Right cardiac atrium (tissue), 5 donors: Measurements from ENCODE around the gene ZNF330. TPM values are rescaled to one million over a fixed set of nuclear protein-coding genes. Genes with fewer than 3 reads are reported as not detected.

ENCODE experiments used
- ATAC-seq, 2 donors: fragments of 200-7000 bp; cut with Tn5 transposase; one replicate each; pipeline versions ENCODE4 v1.8.0 to v1.9.1; 2020; ENCODE audit warnings: moderate library complexity in 2 of 2, mild to moderate bottlenecking in 1 of 2
- DNase-seq, 3 donors: peaks; one replicate each; pipeline ENCODE4 v3.0.0-alpha.2; 2020
- H3K27ac ChIP-seq: one replicate; pipeline ENCODE4 v1.5.1; 2013; ENCODE audit warnings: mild to moderate bottlenecking, low read length, control low read depth, moderate library complexity
- H3K27me3 ChIP-seq: one replicate; pipeline ENCODE4 v1.6.1; 2013; ENCODE audit not compliant: control insufficient read depth, insufficient read depth
- H3K4me1 ChIP-seq: one replicate; pipeline ENCODE4 v1.6.1; 2013; ENCODE audit warnings: low read length; ENCODE audit not compliant: control insufficient read depth, insufficient read depth
- H3K4me3 ChIP-seq: one replicate; pipeline ENCODE4 v1.5.1; 2013; ENCODE audit warnings: low read length, control low read depth
- H3K9me3 ChIP-seq: one replicate; pipeline ENCODE4 v1.6.1; 2013; ENCODE audit warnings: low read length; ENCODE audit not compliant: control insufficient read depth
- WGBS: extraction: QIAGEN DNeasy Blood & Tissue Kit; methylation state at CpG from one replicate; pipeline ENCODE4 v1.1.7; 2013; 5-methylcytosine and 5-hydroxymethylcytosine counted together
- intact Hi-C, 4 donors: fragments of 100-400 bp; cut with DNase I; formaldehyde crosslinking; loops; one replicate each; pipeline versions ENCODE4 v1.11.0 to v1.14.0; 2022 to 2023
- polyA plus RNA-seq: library from polyadenylated mRNA; stranded (reverse); fragments of 200-250 nt; gene quantifications from one replicate; pipeline ENCODE4 v1.2.3, GENCODE V29; 2013
- total RNA-seq, 4 donors: library from RNA; stranded (reverse); fragmentation: NEBNext Ultra II Directional; extraction: Animal tissue kit (Norgen Biotek cat#: 25700); gene quantifications; one replicate each; pipeline ENCODE4 v1.2.1, GENCODE V29; 2021
- donor health status: healthy with polysubstance abuse.
- donor health status: DM: no; HTN: yes; CAD: no.
- donor health status: DM: no; HTN: no; CAD: no.
- donor health status: DM: no; HTN: yes; CAD: no; lungs with severe emphysema.
- donor health status: DM: yes; HTN: yes; CAD: no.

The ZNF330 gene
- total and polyA plus RNA-seq, 5 donors = 57.4 to 77.0 (median 67.7) TPM

DNA sequence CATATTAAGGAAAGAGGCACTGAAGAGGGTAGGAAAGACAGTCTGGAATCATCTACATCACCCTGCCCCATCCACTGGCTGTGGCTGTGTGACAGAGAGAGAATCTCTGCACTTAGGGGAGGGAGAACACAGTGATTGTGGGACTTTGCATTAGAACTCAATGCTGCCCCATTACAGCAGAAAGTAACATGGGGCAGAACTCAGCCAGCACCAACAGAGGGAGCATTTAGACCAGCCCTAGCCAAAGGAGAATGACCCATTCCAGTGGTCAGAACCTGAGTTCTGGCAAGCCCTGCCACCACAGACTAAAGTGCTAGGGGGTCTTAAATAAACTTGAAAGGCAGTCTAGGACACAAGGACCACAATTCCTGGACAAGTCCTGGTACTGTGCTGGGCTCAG, 37.9 kb downstream of the ZNF330 start:
- Histone ChIP-seq H3K4me3 (no peak overlapping the region), H3K4me1 (no peaks in the 10 kb centered on the region), H3K27me3 (no peaks in the 10 kb centered on the region), H3K27ac (no peak overlapping the region), H3K9me3 (no peaks in the 10 kb centered on the region)
- intact Hi-C loops = no loop called here
- ATAC-seq (no peak), DNase-seq (no peak)

DNA sequence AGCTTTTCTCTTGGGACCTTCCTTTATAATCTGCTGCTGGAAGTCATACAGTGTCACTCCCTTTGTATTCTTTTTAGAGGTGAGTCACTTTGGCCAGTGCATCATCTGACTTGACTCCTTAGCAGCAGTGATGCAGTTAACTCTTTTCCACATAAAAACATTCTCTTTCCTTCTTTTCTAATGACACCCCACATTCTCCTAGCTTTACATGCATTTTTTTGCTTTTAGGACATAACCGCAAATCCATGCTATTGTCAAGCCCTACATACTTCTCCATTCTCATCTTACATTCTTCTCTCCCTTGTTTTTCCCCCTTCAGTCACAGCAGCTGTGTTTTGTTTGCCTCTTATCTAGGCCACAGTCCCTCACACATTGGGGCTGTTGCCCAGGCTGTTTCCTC, 55.1 kb downstream of the ZNF330 start:
- Histone ChIP-seq H3K27me3 (no peaks in the 10 kb centered on the region), H3K4me1 (no peaks in the 10 kb centered on the region), H3K27ac (no peak overlapping the region), H3K9me3 (no peaks in the 10 kb centered on the region), H3K4me3 (no peak overlapping the region)
- WGBS = 41% methylated on average over 1 of the region's 1 CpG
- no peak for ATAC-seq
- DNase-seq = no peak
- intact Hi-C loops = no loop called here

- Histone ChIP-seq H3K9me3 (no peaks in the 10 kb centered on the region), H3K27me3 (no peaks in the 10 kb centered on the region), H3K27ac (no peak overlapping the region), H3K4me3 (no peak overlapping the region), H3K4me1 (no peaks in the 10 kb centered on the region)
- 95% methylated on average over 2 of the region's 2 CpGs for WGBS
- no peak for ATAC-seq
- DNase-seq = no peak
- intact Hi-C loops = no loop called here
Observed at GRCh38 chr4:141283152-141283551, 62.5 kb downstream of the ZNF330 start.

DNA sequence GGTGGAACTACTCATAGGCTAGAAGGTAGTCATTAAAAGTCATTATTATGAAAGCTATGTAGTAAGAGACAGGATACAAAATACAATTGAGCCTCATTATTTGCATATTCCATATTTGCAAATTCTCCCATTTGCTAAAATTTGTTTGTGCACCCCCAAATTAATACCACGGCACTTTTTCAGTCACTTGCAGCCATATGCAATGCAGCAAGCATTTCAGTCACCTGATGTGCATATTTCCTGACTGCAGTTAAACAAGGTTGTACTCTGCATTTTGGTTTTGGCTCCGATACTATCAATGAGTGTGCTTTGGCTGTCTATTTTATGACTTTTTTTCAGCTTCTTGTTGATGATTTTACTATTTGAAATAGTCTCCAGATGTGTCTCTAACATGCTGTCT, 62.9 kb downstream of the ZNF330 start:
- H3K9me3 ChIP-seq = no peaks in the 10 kb centered on the region
- H3K27ac ChIP-seq = no peak overlapping the region
- ATAC-seq = no peak
- H3K4me3 ChIP-seq = no peak overlapping the region
- H3K4me1 ChIP-seq = no peaks in the 10 kb centered on the region
- no peak for DNase-seq
- no peaks in the 10 kb centered on the region for H3K27me3 ChIP-seq
- WGBS = 86% methylated on average over 2 of the region's 2 CpGs
- intact Hi-C loops = no loop called here

Other genes with a start within 250 kb of the ZNF330 start
- gene RNF150, start 87.4 kb upstream of the ZNF330 start, total RNA-seq = 10 to 100 TPM; 32.8 to 51.3 (median 40.3) TPM
- 10.1 TPM for gene RNF150, start 87.4 kb upstream of the ZNF330 start, polyA plus RNA-seq